Activated T-helper 1 cell treated with anti-CD3 and anti-CD28 coated beads, Interleukin-12 subunit alpha, Interleukin-12 subunit beta, Interleukin-2, Interleukin-4 antibody, amounts not matched to agents 30 ng/mL and 10 ng/mL and 1 ng/mL, durations not matched to agents 14 hours and 24 hours and 36 hours (primary cell): ENCODE measurements around the gene P2RX2. TPM values are rescaled to one million over a fixed set of nuclear protein-coding genes. Genes with fewer than 3 reads are reported as not detected.

Experiments
- DNase-seq: peaks from one replicate; pipeline ENCODE4 v3.0.0; 2021; ENCODE audit warnings: low spot score
- H3K27ac Mint-ChIP-seq: one replicate; pipeline ENCODE4 v1.8.0; 2021; ENCODE audit warnings: mild to moderate bottlenecking, mixed read lengths
- H3K27me3 Mint-ChIP-seq: one replicate; pipeline ENCODE4 v1.8.0; 2022; ENCODE audit warnings: mild to moderate bottlenecking, moderate library complexity, mixed read lengths; ENCODE audit not compliant: insufficient read depth
- H3K36me3 Mint-ChIP-seq: one replicate; pipeline ENCODE4 v1.8.0; 2021; ENCODE audit warnings: low read depth, mixed read lengths
- H3K4me1 Mint-ChIP-seq: one replicate; pipeline ENCODE4 v1.8.0; 2021; ENCODE audit warnings: low read depth, mixed read lengths
- H3K4me3 Mint-ChIP-seq: one replicate; pipeline ENCODE4 v1.8.0; 2021; ENCODE audit warnings: mild to moderate bottlenecking, moderate library complexity, mixed read lengths
- H3K9me3 Mint-ChIP-seq: one replicate; pipeline ENCODE4 v1.8.0; 2021; ENCODE audit warnings: mixed read lengths
- intact Hi-C: fragments of 100-400 bp; cut with micrococcal nuclease; formaldehyde crosslinking; loops from one replicate; pipeline ENCODE4 v1.15.1; 2024
- total RNA-seq: library from RNA; stranded (reverse); gene quantifications from 2 replicates; pipeline ENCODE4 v1.2.3, GENCODE V29; 2022

P2RX2 gene
- total RNA-seq, 1 donor from 2014 or later, result not detected

DNA sequence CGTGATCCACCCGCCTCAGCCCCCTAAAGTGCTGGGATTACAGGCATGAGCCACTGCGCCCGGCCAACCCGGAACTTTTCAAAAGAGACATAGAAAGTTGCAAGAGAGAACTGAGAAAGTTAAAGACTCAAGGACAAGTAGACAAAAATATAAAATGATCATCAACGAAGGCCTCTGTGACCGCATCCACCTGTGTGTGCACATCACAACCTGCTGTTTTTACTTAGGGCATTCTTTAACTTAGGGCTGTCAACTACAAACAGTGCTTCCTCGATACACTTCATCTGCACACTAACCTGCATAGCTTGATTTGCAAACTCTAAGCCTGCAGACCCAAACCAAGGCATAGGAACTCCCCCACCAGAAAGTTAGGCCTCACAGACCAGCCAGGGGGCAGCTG lies 14.8 kb downstream of the P2RX2 start:
- Mint-ChIP-seq H3K27me3 (no peaks in the 10 kb centered on the region), H3K27ac (no peak overlapping the region), H3K4me3 (no peak overlapping the region), H3K36me3 (peaks cover 62% of the 10 kb centered on the region), H3K4me1 (peaks cover 14% of the 10 kb centered on the region), H3K9me3 (no peaks in the 10 kb centered on the region)
- intact Hi-C loops, result no loop called here
- DNase-seq, result no peak

DNA sequence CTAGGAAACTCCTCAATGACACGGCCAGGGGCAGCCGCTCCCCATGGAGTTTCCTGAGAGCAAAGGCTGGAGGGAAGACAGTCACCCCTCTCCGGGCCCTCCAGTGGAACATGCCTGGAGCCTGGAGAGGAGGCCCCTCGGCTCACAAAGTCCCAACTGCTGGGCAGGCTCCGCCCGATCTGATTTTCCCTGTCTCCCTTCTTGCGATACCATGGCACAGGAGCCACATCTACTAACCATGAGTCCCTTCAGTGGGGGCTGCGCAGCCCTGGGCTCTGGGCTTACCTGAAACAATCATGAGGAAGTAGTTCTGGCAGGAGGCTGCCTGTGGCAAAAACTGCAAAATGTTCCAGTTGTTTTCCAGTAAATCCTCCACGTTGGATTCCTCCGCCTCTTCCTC lies 15.3 kb downstream of the P2RX2 start:
- intact Hi-C loops, result no loop called here
- Mint-ChIP-seq H3K27me3 (no peaks in the 10 kb centered on the region), H3K27ac (no peak overlapping the region), H3K9me3 (no peaks in the 10 kb centered on the region), H3K4me1 (peaks cover 14% of the 10 kb centered on the region), H3K36me3 (peaks cover 61% of the 10 kb centered on the region), H3K4me3 (no peak overlapping the region)
- DNase-seq, result no peak

DNA sequence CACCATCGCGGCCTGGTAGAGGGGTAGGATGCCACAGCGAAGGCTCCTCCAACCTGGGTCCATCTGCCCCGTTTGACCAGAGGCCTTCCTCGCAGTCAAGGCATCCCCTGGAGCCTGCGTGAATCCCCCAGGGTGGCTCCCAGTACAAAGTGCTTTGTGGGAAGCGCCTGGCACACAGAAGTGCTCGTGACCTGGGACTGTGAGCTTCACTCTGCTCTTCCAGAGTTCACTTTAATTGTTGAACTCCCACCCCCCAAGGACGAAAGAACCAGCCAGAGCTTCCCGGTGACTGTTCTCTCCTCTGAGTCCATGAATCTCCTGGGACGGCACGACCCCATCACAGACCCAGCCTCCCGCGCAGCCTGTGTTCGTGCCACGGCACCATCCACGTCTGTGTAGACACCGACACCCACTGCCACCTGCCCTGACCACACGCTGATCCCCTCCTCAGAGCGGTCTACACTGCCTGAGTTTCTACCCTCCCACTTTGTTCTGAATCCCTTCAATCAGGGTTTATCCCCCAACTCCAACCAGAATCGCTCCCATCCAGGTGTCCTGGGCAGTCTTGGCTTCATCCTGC lies 15.9 kb downstream of the P2RX2 start:
- intact Hi-C loops, result no loop called here
- Mint-ChIP-seq H3K27me3 (no peaks in the 10 kb centered on the region), H3K4me3 (no peak overlapping the region), H3K27ac (no peak overlapping the region), H3K4me1 (peaks cover 14% of the 10 kb centered on the region), H3K36me3 (peaks cover 61% of the 10 kb centered on the region), H3K9me3 (no peaks in the 10 kb centered on the region)
- no peak for DNase-seq

DNA sequence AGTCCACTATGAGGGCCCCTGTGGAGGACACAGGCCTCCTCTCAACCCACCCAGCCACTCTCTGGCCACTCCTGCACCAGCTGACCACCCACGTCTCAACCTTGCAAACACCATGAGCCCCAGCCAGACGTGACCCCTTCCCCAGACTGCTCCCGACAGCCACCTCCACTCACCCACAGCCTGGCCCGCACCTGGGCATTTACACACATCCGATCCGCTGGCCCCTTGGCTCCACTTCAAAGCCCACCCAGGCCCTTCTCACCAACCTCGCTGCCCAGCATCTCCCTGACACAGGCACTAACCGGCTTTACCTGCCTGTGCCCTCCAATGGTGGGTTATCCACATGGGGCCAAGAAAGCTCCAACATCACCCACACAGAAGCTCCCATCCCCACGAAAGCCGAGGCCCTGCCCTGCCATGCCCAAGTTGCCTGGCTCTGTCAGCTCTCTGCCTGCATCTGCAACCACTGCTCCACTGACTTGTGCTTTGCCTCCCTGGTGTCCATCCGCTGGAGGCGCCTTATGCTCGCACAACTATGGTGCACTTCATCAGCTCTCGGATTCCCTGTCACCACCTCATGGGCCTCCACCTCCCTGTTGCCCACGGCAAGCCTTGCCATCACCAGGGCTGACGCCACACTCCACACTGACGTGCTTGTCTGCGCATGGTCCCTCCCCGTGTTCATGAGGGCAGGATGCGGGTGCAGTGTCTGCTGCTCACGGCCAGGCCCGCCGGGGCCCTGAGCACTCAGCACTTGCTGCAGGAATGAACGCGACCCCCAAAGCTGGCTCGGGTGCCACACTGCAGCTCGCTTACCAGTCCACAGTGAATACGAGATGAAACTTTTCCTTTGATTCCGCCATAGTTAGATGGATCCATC lies 16.7 kb downstream of the P2RX2 start:
- H3K4me1 Mint-ChIP-seq, result peaks cover 14% of the 10 kb centered on the region
- H3K36me3 Mint-ChIP-seq, result peaks cover 59% of the 10 kb centered on the region
- no peaks in the 10 kb centered on the region for H3K27me3 Mint-ChIP-seq
- H3K27ac Mint-ChIP-seq, result no peak overlapping the region
- no peak for DNase-seq
- H3K4me3 Mint-ChIP-seq, result no peak overlapping the region
- intact Hi-C loops, result no loop called here
- no peaks in the 10 kb centered on the region for H3K9me3 Mint-ChIP-seq

DNA sequence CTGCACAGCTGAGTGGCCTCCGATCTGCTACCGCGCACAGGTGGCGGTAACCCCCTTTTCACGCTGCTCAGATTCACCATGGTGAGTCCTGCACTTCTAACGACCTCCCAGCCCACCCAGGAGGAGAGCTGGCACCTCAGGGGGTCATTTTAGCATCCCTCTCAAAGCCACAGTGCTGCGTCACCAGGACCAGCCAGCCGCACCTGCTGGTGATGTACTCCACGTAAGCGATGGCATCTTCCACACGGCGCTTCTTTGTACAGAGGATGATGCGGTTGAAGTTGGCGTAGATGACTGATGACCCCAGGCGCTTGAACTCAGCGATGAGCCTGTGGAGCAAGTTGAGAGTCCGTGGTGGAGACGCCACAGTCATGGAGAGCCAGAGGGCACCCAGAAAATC lies 19.2 kb downstream of the P2RX2 start:
- Mint-ChIP-seq H3K4me1 (peaks cover 14% of the 10 kb centered on the region), H3K27ac (no peak overlapping the region), H3K4me3 (no peak overlapping the region), H3K27me3 (no peaks in the 10 kb centered on the region), H3K36me3 (peaks cover 49% of the 10 kb centered on the region), H3K9me3 (no peaks in the 10 kb centered on the region)
- DNase-seq, result no peak
- intact Hi-C loops, result no loop called here

DNA sequence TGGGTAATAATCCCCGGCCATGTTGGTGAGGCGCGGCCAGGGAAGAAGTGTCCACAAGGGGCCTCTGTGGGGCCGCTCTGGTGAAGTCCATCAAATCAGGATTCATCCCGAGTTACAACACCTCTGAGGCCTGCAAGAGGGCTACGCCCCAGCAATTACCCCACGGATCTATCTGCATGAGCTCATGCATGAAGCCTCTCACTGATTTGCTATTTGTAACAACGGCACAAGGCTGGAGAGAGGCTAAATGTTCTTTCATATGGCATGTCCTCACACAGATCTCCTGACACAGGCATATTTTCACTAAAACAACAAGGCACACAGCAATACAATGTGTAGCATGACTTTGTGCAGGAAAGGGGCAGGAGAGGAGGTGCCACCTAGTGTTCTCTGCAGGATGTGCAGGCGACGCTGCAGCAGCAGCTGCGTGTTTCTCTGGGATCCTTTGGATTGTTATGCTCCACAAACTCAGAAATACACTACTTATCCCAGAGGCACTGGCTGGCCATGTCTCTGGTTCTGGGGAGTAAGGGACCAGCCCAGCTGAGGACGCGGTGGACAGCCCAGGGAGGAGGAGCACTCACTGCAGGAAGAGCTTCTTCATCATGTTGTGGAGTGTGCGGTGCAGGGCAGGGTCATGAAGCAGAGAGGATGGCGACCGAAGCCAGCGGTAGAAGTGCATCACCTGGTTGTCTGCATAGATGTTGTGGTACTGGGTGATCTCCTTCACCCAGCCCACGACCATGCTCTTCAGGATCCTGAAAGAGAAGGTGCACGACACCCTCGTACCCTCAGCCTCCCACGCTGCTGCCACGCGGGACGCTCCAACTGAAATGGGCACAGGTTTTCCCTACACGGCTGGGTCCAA lies 20.2 kb downstream of the P2RX2 start:
- no peaks in the 10 kb centered on the region for H3K9me3 Mint-ChIP-seq
- DNase-seq, result no peak
- H3K4me3 Mint-ChIP-seq, result no peak overlapping the region
- H3K27me3 Mint-ChIP-seq, result no peaks in the 10 kb centered on the region
- H3K27ac Mint-ChIP-seq, result no peak overlapping the region
- peaks cover 51% of the 10 kb centered on the region for H3K36me3 Mint-ChIP-seq
- intact Hi-C loops, result no loop called here
- H3K4me1 Mint-ChIP-seq, result peaks cover 14% of the 10 kb centered on the region

DNA sequence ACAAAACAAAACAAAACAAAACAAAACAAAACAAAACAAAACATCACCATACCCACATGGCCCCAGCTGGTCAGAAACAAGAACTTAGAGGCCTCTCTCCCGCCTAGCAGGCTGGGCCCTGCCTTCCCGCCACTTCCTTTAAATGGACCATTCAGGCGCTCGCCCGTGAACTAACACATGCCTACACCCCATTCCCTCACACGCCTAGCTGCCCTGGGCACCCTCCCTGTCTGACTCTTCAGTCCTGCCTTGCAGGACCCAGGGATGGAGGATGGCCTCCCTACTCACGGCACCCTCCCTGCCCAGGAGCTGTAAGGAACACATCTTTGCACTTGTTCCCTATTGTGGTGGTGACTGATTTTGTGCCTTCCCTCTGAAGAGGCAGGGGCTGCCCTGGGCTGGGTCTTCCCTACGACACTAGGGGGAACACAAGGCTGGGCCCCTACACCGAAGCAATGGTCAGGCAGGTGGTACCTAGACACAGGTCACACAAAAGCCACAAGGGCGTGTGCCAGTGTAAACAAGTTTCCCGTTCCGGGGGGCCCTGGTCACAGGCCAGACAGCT lies 21.5 kb downstream of the P2RX2 start:
- H3K27me3 Mint-ChIP-seq, result no peaks in the 10 kb centered on the region
- no peak for DNase-seq

DNA sequence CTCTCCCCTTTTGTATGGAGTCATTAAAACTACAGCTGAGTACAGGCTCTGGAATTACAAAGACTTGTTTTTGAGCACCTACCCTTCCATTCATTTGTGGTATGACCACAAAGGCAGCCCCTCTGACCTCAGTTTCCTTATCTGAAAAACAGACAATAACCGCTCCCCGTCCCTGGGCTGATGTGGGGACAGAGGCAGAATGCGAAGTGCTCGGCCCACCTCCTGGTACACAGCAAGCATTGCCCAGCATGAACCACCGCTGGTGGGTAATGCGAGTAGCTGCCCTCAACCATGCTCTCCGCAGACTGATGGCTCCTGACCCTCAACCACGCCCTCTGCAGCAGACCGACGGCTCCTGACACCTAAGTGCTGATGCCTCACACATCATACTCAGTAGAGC lies 22.4 kb downstream of the P2RX2 start:
- DNase-seq, result no peak
- intact Hi-C loops, result no loop called here
- peaks cover 38% of the 10 kb centered on the region for H3K36me3 Mint-ChIP-seq
- H3K9me3 Mint-ChIP-seq, result no peaks in the 10 kb centered on the region
- peaks cover 14% of the 10 kb centered on the region for H3K4me1 Mint-ChIP-seq
- no peak overlapping the region for H3K27ac Mint-ChIP-seq
- H3K27me3 Mint-ChIP-seq, result no peaks in the 10 kb centered on the region
- no peak overlapping the region for H3K4me3 Mint-ChIP-seq

More for the DNA sequence above, 21.5 kb downstream of the P2RX2 start:
- intact Hi-C loops, result no loop called here
- Mint-ChIP-seq H3K4me3 (no peak overlapping the region), H3K9me3 (no peaks in the 10 kb centered on the region), H3K4me1 (peaks cover 14% of the 10 kb centered on the region), H3K36me3 (peaks cover 47% of the 10 kb centered on the region), H3K27ac (no peak overlapping the region)

DNA sequence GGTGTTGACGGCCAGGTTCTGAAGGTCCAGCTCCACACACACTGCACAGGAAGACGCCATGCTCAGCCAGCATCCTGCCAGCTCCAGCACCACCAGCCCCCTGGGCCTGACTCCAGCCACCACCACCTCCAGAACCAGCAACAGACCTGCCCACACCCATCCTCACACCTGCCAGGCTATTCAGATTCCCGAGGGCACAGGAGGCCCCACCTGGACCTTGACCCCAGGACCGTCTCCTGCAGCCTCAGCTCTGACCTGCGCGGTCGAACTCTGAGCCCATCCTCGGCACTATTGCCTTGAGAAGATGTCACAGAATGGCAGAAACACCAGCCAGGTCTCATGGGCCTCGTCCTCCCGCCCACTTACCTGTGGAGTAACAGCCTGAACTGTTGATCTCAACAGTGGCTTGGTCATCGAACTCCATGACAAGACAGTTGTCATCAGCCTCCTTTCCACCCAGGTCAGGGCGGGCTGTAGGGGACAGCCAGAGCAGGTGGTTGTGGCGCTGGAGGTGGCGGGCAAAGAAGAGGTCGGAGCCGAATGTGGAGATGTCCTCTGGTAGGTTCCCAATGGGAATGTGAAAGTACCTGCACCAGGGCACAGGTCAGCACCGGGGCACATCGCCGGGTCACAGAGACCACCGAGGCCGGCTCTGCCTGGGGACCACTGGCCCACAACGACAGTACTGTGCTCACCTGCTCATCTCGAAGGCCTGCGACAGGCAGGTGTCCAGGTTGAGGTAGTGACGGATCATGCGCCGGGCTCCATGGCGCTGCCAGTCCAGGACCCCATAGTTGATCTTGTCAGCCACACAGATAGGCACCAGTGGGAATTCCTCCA lies 23.5 kb downstream of the P2RX2 start:
- peaks cover 30% of the 10 kb centered on the region for H3K36me3 Mint-ChIP-seq
- intact Hi-C loops, result no loop called here
- no peak overlapping the region for H3K27ac Mint-ChIP-seq
- no peaks in the 10 kb centered on the region for H3K27me3 Mint-ChIP-seq
- peaks cover 12% of the 10 kb centered on the region for H3K4me1 Mint-ChIP-seq
- DNase-seq, result no peak
- H3K4me3 Mint-ChIP-seq, result no peak overlapping the region
- H3K9me3 Mint-ChIP-seq, result no peaks in the 10 kb centered on the region

DNA sequence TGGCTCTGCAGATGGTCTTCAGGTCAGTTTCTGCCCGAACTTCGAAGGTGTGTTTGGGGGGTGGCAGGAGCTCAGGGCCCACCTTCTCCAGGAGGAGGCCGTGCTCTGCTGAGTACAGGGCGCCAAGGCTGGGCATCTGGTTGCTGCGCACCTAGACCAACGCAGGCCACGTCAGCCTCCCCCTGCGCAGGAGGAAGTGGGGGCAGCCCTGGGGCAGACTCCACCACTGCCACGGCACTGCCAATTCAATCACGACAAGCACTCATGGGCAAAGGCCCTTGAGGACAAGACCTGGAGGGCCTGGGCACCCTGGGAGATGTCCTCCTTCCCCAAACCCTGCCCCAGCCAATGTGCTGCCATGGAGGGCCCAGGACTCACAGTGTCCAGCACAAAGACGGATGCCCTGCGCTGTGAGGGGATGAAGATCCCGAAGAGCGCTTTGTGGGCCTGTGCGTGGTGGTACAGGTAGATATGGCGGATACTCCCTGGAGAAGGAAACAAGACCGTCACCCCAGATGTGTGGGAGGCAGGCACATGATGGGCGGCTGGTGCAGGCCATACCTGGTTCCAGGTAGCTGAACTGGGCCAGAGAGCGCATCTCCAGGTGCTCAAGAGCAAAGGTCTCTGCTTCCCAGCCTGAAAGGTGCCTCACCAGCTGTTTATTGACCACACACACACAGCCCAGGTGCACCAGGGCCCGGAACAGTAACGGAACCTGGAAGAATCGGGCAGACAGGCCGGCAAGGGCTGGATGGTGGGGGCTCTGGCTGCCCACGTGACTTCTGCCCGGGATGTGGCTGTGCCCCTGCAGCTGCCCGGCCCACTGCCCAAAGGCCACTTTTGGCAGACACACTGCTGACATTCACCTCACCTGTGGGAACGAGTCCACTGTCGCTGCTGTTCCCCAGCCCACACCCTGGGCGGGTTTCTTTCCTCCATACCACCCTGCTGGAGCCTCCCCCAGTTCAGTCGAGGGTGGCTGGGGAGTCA lies 24.6 kb downstream of the P2RX2 start:
- Mint-ChIP-seq H3K4me3 (no peak overlapping the region), H3K36me3 (peaks cover 29% of the 10 kb centered on the region), H3K9me3 (no peaks in the 10 kb centered on the region), H3K27ac (no peak overlapping the region), H3K4me1 (peaks cover 1% of the 10 kb centered on the region), H3K27me3 (no peaks in the 10 kb centered on the region)
- intact Hi-C loops, result no loop called here
- no peak for DNase-seq

DNA sequence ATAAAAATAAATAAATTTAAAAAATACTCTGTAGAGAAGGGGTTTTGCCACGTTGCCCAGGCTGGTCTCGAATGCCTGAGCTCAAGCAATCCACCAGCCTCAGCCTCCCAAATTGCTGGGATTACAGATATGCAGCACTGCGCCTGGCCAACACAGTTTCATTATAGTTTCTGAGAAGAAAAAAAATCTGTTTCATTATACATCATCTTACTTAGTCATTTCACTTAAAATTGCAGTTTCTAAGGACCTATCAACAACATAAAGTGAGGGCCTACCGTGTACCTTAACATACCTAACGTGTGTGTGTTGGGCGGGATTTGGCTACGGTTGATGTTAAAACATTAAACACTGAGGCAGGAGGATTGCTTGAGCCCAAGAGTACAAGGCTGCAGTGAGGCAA lies 28.3 kb downstream of the P2RX2 start:
- intact Hi-C loops, result no loop called here
- H3K9me3 Mint-ChIP-seq, result no peaks in the 10 kb centered on the region
- no peaks in the 10 kb centered on the region for H3K4me1 Mint-ChIP-seq
- H3K4me3 Mint-ChIP-seq, result no peak overlapping the region
- peaks cover 22% of the 10 kb centered on the region for H3K36me3 Mint-ChIP-seq
- DNase-seq, result no peak
- H3K27ac Mint-ChIP-seq, result no peak overlapping the region
- no peaks in the 10 kb centered on the region for H3K27me3 Mint-ChIP-seq
